K562 treated with DMSO at 1 percent for 48 hours (cell line): ENCODE data around the gene STX2. TPM values are rescaled to one million over a fixed set of nuclear protein-coding genes. Genes with fewer than 3 reads are reported as not detected.

Experiments used
- total RNA-seq: library from RNA; unstranded; fragments of 300-600 nt; gene quantifications from 2 replicates; pipeline ENCODE4 v1.2.3, GENCODE V29; 2022; ENCODE audit warnings: low replicate concordance; ENCODE audit errors: extremely low read depth

The STX2 gene
- total RNA-seq, result not detected in 2 replicates

GRCh38 chr12:130838951-130839769 is at the start of gene STX2:
Gene STX2, minus strand, starts transcription at chr12:130839250. Its CDS starts 151 bp downstream, at chr12:130839099.

GRCh38 chr12:130871286-130872178 is 32.5 kb upstream of the STX2 start, which contains the start of gene RAN:
Gene RAN, plus strand, starts transcription at chr12:130872066. Its CDS starts 528 bp downstream, at chr12:130872594.

Other genes with a start within 250 kb of the STX2 start
- not detected in 2 replicates for gene RIMBP2, start 123.0 kb downstream of the STX2 start, total RNA-seq
- gene RAN, start 32.8 kb upstream of the STX2 start, total RNA-seq, result not detected in 2 replicates
- not detected in 2 replicates for gene ADGRD1, start 114.7 kb upstream of the STX2 start, total RNA-seq